GM12878 (cell line): ENCODE measurements around the gene ADAMTS19. TPM values are rescaled to one million over a fixed set of nuclear protein-coding genes. Genes with fewer than 3 reads are reported as not detected.

Source experiments
- ATAC-seq: fragments of 200-7000 bp; cut with Tn5 transposase; 3 replicates; pipeline ENCODE4 v1.9.1; 2020; ENCODE audit warnings: mild to moderate bottlenecking, moderate library complexity
- BruUV-seq: library from RNA; stranded (reverse); fragments of 400-500 nt; replicated peaks from 2 replicates; lab custom pipeline; 2021; lab: Mats Ljungman, UMichigan
- CTCF ChIA-PET: fragments of 300-600 bp; sonication (Branson Sonifier 250); formaldehyde crosslinking; extraction: SDS; loops from one replicate; lab custom pipeline; 2021; ENCODE audit warnings: inconsistent platforms; lab: Yijun Ruan, JAX
- POLR2A ChIA-PET: fragments of 350-600 bp; formaldehyde crosslinking; extraction: SDS; loops from one replicate; lab custom pipeline; 2021; ENCODE audit warnings: inconsistent platforms; lab: Charles Lee
- RAD21 ChIA-PET: fragments of 300-600 bp; sonication (Branson Sonifier 250); formaldehyde crosslinking; loops from one replicate; lab custom pipeline; 2023; ENCODE audit warnings: antibody characterized with exemption; ENCODE audit not compliant: unreplicated experiment; lab: Charles Lee
- SMC1A ChIA-PET: fragments of 300-600 bp; sonication (Branson Sonifier 250); formaldehyde crosslinking; loops from one replicate; lab custom pipeline; 2023; ENCODE audit not compliant: unreplicated experiment, uncharacterized antibody; lab: Charles Lee
- DNase-seq: peaks from one replicate; pipeline ENCODE4 v3.0.0-alpha.2; 2011; ENCODE audit warnings: low read depth, low spot score
- FAIRE-seq: peaks from 3 replicates; lab custom pipeline; 2011; peaks lifted over from hg19 to GRCh38; lab: Jason Lieb, UNC
- H2AFZ ChIP-seq: 2 replicates; pipeline ENCODE4 v1.6.0; 2011; ENCODE audit warnings: low read depth, low read length, control low read depth; ENCODE audit not compliant: control insufficient read depth
- H3K27ac ChIP-seq: 2 replicates; pipeline ENCODE4 v1.5.1; 2011; ENCODE audit warnings: control low read depth; ENCODE audit not compliant: control insufficient read depth, insufficient read depth
- H3K27me3 ChIP-seq, 2 experiments: replicated peaks in 1 of 2; 2 replicates each; pipeline versions ENCODE4 v1.6.0 to v1.6.1; 2011; ENCODE audit warnings: low read length in 1 of 2; ENCODE audit not compliant: control insufficient read depth in 2 of 2, insufficient read depth in 2 of 2
- H3K36me3 ChIP-seq, 2 experiments: 2 replicates each; pipeline ENCODE4 v1.5.1; 2011; ENCODE audit warnings: low read length in 1 of 2; ENCODE audit not compliant: control insufficient read depth in 2 of 2, insufficient read depth in 2 of 2
- H3K4me1 ChIP-seq: 2 replicates; pipeline ENCODE4 v1.6.1; 2011; ENCODE audit warnings: mild to moderate bottlenecking, low read length, moderate library complexity, mixed read lengths; ENCODE audit not compliant: control insufficient read depth, insufficient read depth
- H3K4me2 ChIP-seq: 2 replicates; pipeline ENCODE4 v1.6.0; 2011; ENCODE audit warnings: control low read depth; ENCODE audit not compliant: control insufficient read depth, insufficient read depth
- H3K4me3 ChIP-seq: fragments of 200-600 bp; sonication (generic); 2 replicates; pipeline ENCODE4 v1.5.1; 2016
- H3K79me2 ChIP-seq: 2 replicates; pipeline ENCODE4 v1.6.0; 2011; ENCODE audit warnings: low read length; ENCODE audit not compliant: control insufficient read depth, insufficient read depth
- H3K9ac ChIP-seq: 2 replicates; pipeline ENCODE4 v1.8.0; 2011; ENCODE audit warnings: low read length, control low read depth, mixed read lengths; ENCODE audit not compliant: control insufficient read depth, insufficient read depth
- H3K9me3 ChIP-seq: replicated peaks from 3 replicates; pipeline ENCODE4 v1.5.1; 2011; ENCODE audit warnings: mild to moderate bottlenecking, low read length; ENCODE audit not compliant: control insufficient read depth, insufficient read depth
- H4K20me1 ChIP-seq: 2 replicates; pipeline ENCODE4 v1.6.0; 2011; ENCODE audit not compliant: control insufficient read depth, insufficient read depth
- BMI1 ChIP-seq: fragments of 450-650 bp; IDR thresholded peaks from 2 replicates; pipeline ENCODE4 v1.6.1; 2016; ENCODE audit warnings: mild to moderate bottlenecking, moderate library complexity, borderline replicate concordance
- CHD1 ChIP-seq: IDR thresholded peaks from 2 replicates; pipeline ENCODE4 v1.6.1; 2012; ENCODE audit warnings: low read depth, low read length, improper control_type of control experiment
- CREB1 ChIP-seq: IDR thresholded peaks from 2 replicates; pipeline ENCODE4 v1.6.1; 2012; ENCODE audit warnings: low read depth, mild to moderate bottlenecking, inconsistent platforms
- CREM ChIP-seq: IDR thresholded peaks from 2 replicates; pipeline ENCODE4 v1.6.1; 2014; ENCODE audit warnings: antibody characterized with exemption, low read depth
- ETV6 ChIP-seq, 2 experiments: fragments of 450-650 bp in 1 of 2; IDR thresholded peaks in 1 of 2; conservative IDR thresholded peaks in 1 of 2; 2 replicates each; pipeline ENCODE4 v1.6.1; 2014; ENCODE audit warnings: antibody characterized with exemption in 1 of 2, borderline replicate concordance in 1 of 2, low read depth in 1 of 2, mild to moderate bottlenecking in 1 of 2, moderate library complexity in 1 of 2
- FOXM1 ChIP-seq: IDR thresholded peaks from 2 replicates; pipeline ENCODE4 v1.6.1; 2012; ENCODE audit warnings: low read depth, mild to moderate bottlenecking, inconsistent platforms, low read length, moderate library complexity
- HDAC2 ChIP-seq: fragments of 200-600 bp; sonication (generic); IDR thresholded peaks from 2 replicates; pipeline ENCODE4 v1.6.1; 2017
- IKZF1 ChIP-seq: fragments of 450-650 bp; conservative IDR thresholded peaks from 2 replicates; pipeline ENCODE4 v1.6.1; 2017; ENCODE audit warnings: antibody characterized with exemption, mild to moderate bottlenecking
- IKZF2 ChIP-seq, 2 experiments: fragments of 450-650 bp; IDR thresholded peaks; 2 replicates each; pipeline ENCODE4 v1.6.1; 2017; ENCODE audit warnings: mild to moderate bottlenecking in 2 of 2, moderate library complexity in 2 of 2
- KDM1A ChIP-seq: fragments of 200-600 bp; sonication (generic); IDR thresholded peaks from 2 replicates; pipeline ENCODE4 v1.6.1; 2016; ENCODE audit warnings: borderline replicate concordance
- PAX5 ChIP-seq: IDR thresholded peaks from 2 replicates; pipeline ENCODE4 v1.6.1; 2011; ENCODE audit warnings: low read depth, low read length, borderline replicate concordance
- POLR2AphosphoS2 ChIP-seq: IDR thresholded peaks from 2 replicates; pipeline ENCODE4 v1.6.1; 2011; ENCODE audit warnings: low read depth, mild to moderate bottlenecking, low read length, improper control_type of control experiment, moderate library complexity
- SMAD1 ChIP-seq: fragments of 450-650 bp; IDR thresholded peaks from 2 replicates; pipeline ENCODE4 v1.6.1; 2018; ENCODE audit warnings: mild to moderate bottlenecking, low read depth; ENCODE audit not compliant: partially characterized antibody
- SREBF2 ChIP-seq: IDR thresholded peaks from 2 replicates; pipeline ENCODE4 v1.6.1; 2012; ENCODE audit warnings: mild to moderate bottlenecking, low read length
- ZNF207 ChIP-seq: fragments of 450-650 bp; IDR thresholded peaks from 2 replicates; pipeline ENCODE4 v1.6.1; 2014; ENCODE audit warnings: antibody characterized with exemption, mild to moderate bottlenecking, borderline replicate concordance
- ZSCAN29 ChIP-seq: fragments of 450-650 bp; IDR thresholded peaks from 2 replicates; pipeline ENCODE4 v1.6.1; 2017; ENCODE audit warnings: mild to moderate bottlenecking, moderate library complexity
- WGBS: methylation state at CpG from one replicate; pipeline ENCODE4 v1.1.6; 2016; ENCODE audit warnings: low lambda C conversion rate; ENCODE audit not compliant: insufficient replicate concordance, insufficient coverage; ENCODE audit errors: missing lambda C conversion rate; 5-methylcytosine and 5-hydroxymethylcytosine counted together
- in situ Hi-C: fragments of 300-500 bp; cut with MboI; formaldehyde crosslinking; loops from 9 replicates; pipeline ENCODE4 v1.14.3; 2018; ENCODE audit warnings: mixed read lengths
- intact Hi-C: fragments of 100-400 bp; cut with micrococcal nuclease; formaldehyde crosslinking; loops from one replicate; pipeline ENCODE4 v1.14.2; 2022; ENCODE audit not compliant: unreplicated experiment
- polyA plus RNA-seq, 11 experiments: library from polyadenylated mRNA; depleted of rRNA in 4 of 11; unstranded in 6 of 11; stranded (reverse) in 5 of 11; fragments of >200 nt; fragmentation: Nextera tagmentation in 4 of 11; fragmentation: Illumina TruSeq in 1 of 11; extraction: Ambion mirVana in 4 of 11; extraction: Trizol in 1 of 11; gene quantifications; 1 replicate in 1 of 11; 2 replicates in 10 of 11; pipeline versions ENCODE4 v1.2.1 to v1.2.3, GENCODE V29; 2011 to 2016; ENCODE audit warnings: inconsistent platforms in 2 of 11, missing spikeins in 2 of 11, low read depth in 1 of 11
- total RNA-seq, 4 experiments: library from RNA; depleted of rRNA in 3 of 4; stranded (reverse); fragments of >200 nt in 3 of 4; fragmentation: Illumina TruSeq in 1 of 4; extraction: Trizol in 1 of 4; gene quantifications; 2 replicates each; pipeline versions ENCODE4 v1.2.1 to v1.2.3, GENCODE V29; 2013 to 2021
- TF ChIP-seq, protein P1 (sequence below): IDR thresholded peaks from 2 replicates; pipeline ENCODE4 v1.6.1; 2011; ENCODE audit warnings: low read depth, low read length, improper control_type of control experiment, borderline replicate concordance
- TF ChIP-seq, protein P2 (sequence below): fragments of 450-650 bp; IDR thresholded peaks from 2 replicates; pipeline ENCODE4 v1.6.1; 2017; ENCODE audit warnings: borderline replicate concordance

ADAMTS19 gene
- total and polyA plus RNA-seq, 10 of the 15 experiments (the other 5 are each of a cell fraction or from before 2014, with no cell fraction given), result not detected

DNA sequence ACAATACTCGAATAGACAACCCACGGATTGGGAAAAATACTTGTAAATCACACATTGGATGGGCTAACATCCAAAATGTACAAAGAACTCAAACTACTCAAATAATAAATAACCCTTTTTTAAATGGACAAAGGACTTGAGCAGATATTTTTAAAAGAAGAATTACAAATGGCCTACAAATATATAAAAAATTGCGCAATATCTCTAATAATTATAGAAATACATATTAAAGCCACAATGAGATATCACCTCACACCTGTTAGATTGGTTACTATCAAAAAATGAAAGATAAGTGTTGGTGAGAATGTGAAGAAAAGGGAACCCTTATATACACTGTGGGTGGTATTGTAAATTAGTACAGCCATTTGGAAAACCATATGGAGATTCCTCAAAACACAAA lies 40.8 kb upstream of the ADAMTS19 start:
- no peak overlapping the region for H3K9ac ChIP-seq
- H2AFZ ChIP-seq, result no peak overlapping the region
- intact Hi-C loops, result no loop called here
- H3K4me1 ChIP-seq, result no peaks in the 10 kb centered on the region
- no peaks in the 10 kb centered on the region for H3K36me3 ChIP-seq
- no peak overlapping the region for H3K27ac ChIP-seq
- BruUV-seq, result no TSS peak
- H3K79me2 ChIP-seq, result no peaks in the 10 kb centered on the region
- H4K20me1 ChIP-seq, result no peaks in the 10 kb centered on the region
- no peak for DNase-seq
- POLR2A ChIA-PET, result no interaction called here
- RAD21 ChIA-PET, result no interaction called here
- in situ Hi-C loops, result no loop called here
- SMC1A ChIA-PET, result no interaction called here
- H3K27me3 ChIP-seq, result no peaks in the 10 kb centered on the region
- CTCF ChIA-PET, result no interaction called here
- H3K4me2 ChIP-seq, result no peak overlapping the region
- WGBS, result 11% methylated on average over 3 of the region's 3 CpGs
- no peak for ATAC-seq
- no peak for TF ChIP-seq ZNF207
- TF ChIP-seq, protein P1, sequence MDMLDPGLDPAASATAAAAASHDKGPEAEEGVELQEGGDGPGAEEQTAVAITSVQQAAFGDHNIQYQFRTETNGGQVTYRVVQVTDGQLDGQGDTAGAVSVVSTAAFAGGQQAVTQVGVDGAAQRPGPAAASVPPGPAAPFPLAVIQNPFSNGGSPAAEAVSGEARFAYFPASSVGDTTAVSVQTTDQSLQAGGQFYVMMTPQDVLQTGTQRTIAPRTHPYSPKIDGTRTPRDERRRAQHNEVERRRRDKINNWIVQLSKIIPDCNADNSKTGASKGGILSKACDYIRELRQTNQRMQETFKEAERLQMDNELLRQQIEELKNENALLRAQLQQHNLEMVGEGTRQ, result no peak
- no peak for FAIRE-seq
- H3K4me3 ChIP-seq, result no peak overlapping the region
- no peaks in the 10 kb centered on the region for H3K9me3 ChIP-seq

DNA sequence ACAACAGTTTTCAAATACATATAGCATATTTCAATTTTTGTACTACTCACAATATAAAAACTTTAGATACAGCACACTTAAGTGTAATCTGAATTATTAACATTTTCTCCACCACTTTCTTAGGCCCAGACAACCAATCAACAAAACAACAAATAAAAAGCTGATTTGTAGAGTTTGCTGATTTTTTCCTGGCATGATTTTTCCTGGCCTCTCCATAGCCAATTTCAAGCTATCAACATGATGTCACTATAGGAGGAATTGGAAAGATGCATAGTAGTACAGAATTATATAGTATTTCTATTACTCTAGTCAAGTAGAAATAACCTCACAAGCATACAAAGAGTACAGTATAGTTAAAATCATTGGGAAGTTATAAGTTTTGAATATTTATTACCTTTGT lies 35.1 kb upstream of the ADAMTS19 start:
- FAIRE-seq, result no peak
- ChIA-PET CTCF (no interaction called here), SMC1A (interaction anchor here (2.2 kb wide), 1 partner anchor 10 kb away, joined by 6 read pairs; no protein-coding TSS in a partner anchor), POLR2A (no interaction called here), RAD21 (no interaction called here)
- Histone ChIP-seq H2AFZ (no peak overlapping the region), H3K27ac (no peak overlapping the region), H4K20me1 (no peaks in the 10 kb centered on the region), H3K9me3 (no peaks in the 10 kb centered on the region), H3K36me3 (no peaks in the 10 kb centered on the region), H3K9ac (no peak overlapping the region), H3K4me1 (no peaks in the 10 kb centered on the region), H3K27me3 (no peaks in the 10 kb centered on the region), H3K79me2 (no peaks in the 10 kb centered on the region), H3K4me3 (no peak overlapping the region), H3K4me2 (no peak overlapping the region)
- BruUV-seq, result no TSS peak
- intact Hi-C loops, result no loop called here
- DNase-seq, result no peak
- no peak for ATAC-seq
- in situ Hi-C loops, result no loop called here
- TF ChIP-seq ETV6 (conservative IDR thresholded peaks at IDR 0.05 in 1 of 2, IDR thresholded peaks at IDR 0.05 in 1 of 2; ENCODE audit: borderline replicate concordance in 1 of 2, low read depth in 1 of 2) (no peak), CHD1 (no peak), CREB1 (no peak), HDAC2 (no peak), KDM1A (no peak), IKZF1 (no peak), ZSCAN29 (no peak), POLR2AphosphoS2 (no peak), SMAD1 (no peak), CREM (no peak), BMI1 (no peak), IKZF2 (IDR thresholded peaks at IDR 0.05) (no peak), FOXM1 (no peak), SREBF2 (no peak), PAX5 (no peak)
- TF ChIP-seq, protein P2, sequence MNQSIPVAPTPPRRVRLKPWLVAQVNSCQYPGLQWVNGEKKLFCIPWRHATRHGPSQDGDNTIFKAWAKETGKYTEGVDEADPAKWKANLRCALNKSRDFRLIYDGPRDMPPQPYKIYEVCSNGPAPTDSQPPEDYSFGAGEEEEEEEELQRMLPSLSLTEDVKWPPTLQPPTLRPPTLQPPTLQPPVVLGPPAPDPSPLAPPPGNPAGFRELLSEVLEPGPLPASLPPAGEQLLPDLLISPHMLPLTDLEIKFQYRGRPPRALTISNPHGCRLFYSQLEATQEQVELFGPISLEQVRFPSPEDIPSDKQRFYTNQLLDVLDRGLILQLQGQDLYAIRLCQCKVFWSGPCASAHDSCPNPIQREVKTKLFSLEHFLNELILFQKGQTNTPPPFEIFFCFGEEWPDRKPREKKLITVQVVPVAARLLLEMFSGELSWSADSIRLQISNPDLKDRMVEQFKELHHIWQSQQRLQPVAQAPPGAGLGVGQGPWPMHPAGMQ, result no peak
